Ovary (tissue), 9 donors: ENCODE data around the gene PDSS2. TPM values are rescaled to one million over a fixed set of nuclear protein-coding genes. Genes with fewer than 3 reads are reported as not detected.

Experiments
- DNase-seq, 5 donors: peaks; one replicate each; pipeline ENCODE4 v3.0.0-alpha.2; 2019 to 2020
- H3K27ac ChIP-seq, 2 donors: fragments of 200-600 bp; one replicate each; pipeline versions ENCODE4 v1.5.1 to v1.8.0; 2019 to 2022
- H3K27me3 ChIP-seq: fragments of 200-600 bp; one replicate; pipeline ENCODE4 v1.8.0; 2022
- H3K36me3 ChIP-seq: fragments of 200-600 bp; sonication (generic); one replicate; pipeline ENCODE4 v1.5.1; 2019
- H3K4me1 ChIP-seq: one replicate; pipeline ENCODE4 v1.8.1; 2013; ENCODE audit warnings: mild to moderate bottlenecking, moderate library complexity; ENCODE audit not compliant: insufficient read depth
- H3K4me3 ChIP-seq: fragments of 200-600 bp; sonication (generic); one replicate; pipeline ENCODE4 v1.5.1; 2017
- H3K9me3 ChIP-seq, 2 donors: fragments of 200-600 bp in 1 of 2; sonication (generic) in 1 of 2; one replicate each; pipeline versions ENCODE4 v1.5.1 to v1.8.1; 2013 to 2019; ENCODE audit warnings: mild to moderate bottlenecking in 1 of 2, moderate library complexity in 1 of 2
- CTCF ChIP-seq, 3 donors: fragments of 450-650 bp in 2 of 3; fragments of 200-600 bp in 1 of 3; IDR thresholded peaks; one replicate each; pipeline versions ENCODE4 v1.5.1 to v1.8.0; 2016 to 2022; ENCODE audit warnings: antibody characterized with exemption in 3 of 3, mild to moderate bottlenecking in 1 of 3
- EP300 ChIP-seq: sonication (generic); formaldehyde crosslinking; IDR thresholded peaks from one replicate; pipeline ENCODE4 v1.6.1; 2017; ENCODE audit warnings: antibody characterized with exemption
- POLR2A ChIP-seq: fragments of 450-650 bp; IDR thresholded peaks from one replicate; pipeline ENCODE4 v1.6.1; 2017; ENCODE audit warnings: antibody characterized with exemption, mild to moderate bottlenecking, moderate library complexity
- WGBS, 3 donors: extraction: QIAGEN DNeasy Blood & Tissue Kit in 1 of 3; methylation state at CpG; one replicate each; pipeline versions ENCODE4 v1.1.5 to v1.1.7; 2013 to 2017; 5-methylcytosine and 5-hydroxymethylcytosine counted together
- intact Hi-C, 4 donors: fragments of 100-400 bp; cut with DNase I; formaldehyde crosslinking; loops; one replicate each; pipeline versions ENCODE4 v1.11.0 to v1.15.1; 2022 to 2023
- polyA plus RNA-seq, 2 donors: library from polyadenylated mRNA; stranded (reverse); fragments of 200-250 nt in 1 of 2; fragments of 350-450 nt in 1 of 2; fragmentation: Illumina TruSeq in 1 of 2; extraction: RNeasy Lipid Tissue Mini Kit (QIAGEN cat#74804) in 1 of 2; gene quantifications; one replicate each; pipeline ENCODE4 v1.2.3, GENCODE V29; 2013 to 2014
- total RNA-seq, 7 donors: library from RNA; depleted of rRNA in 2 of 7; stranded (reverse); fragments of >200 nt in 2 of 7; fragmentation: NEBNext Ultra II Directional in 3 of 7; extraction: Animal tissue kit (Norgen Biotek cat#: 25700) in 3 of 7; gene quantifications; one replicate each; pipeline versions ENCODE4 v1.1.0 to v1.2.4, GENCODE V29; 2016 to 2023
- donor health status: DM: no; HTN: no; CAD: no; lungs with moderate emphysema.
- donor health status: DM: no; HTN: no; CAD: no.
- donor health status: Bipolar disorder and iron deficiency.
- donor health status: DM: yes; HTN: yes; CAD: no.
- donor health status: DM: no; HTN: no; CAD: no.
- donor health status: DM: yes; HTN: yes; CAD: no.

Gene PDSS2
- total and polyA plus RNA-seq, 9 donors: 8.2 to 17.5 (median 12.0) TPM

GRCh38 chr6:107348224-107348623 is 111.1 kb downstream of the PDSS2 start:
- H3K9me3 ChIP-seq: no peaks in the 10 kb centered on the region
- no peaks in the 10 kb centered on the region for H3K4me1 ChIP-seq
- DNase-seq: no peak
- H3K4me3 ChIP-seq: no peak overlapping the region
- no peaks in the 10 kb centered on the region for H3K36me3 ChIP-seq
- TF ChIP-seq CTCF (IDR thresholded peaks at IDR 0.05) (no peak), POLR2A (no peak), EP300 (no peak)
- 93 to 97% (median 96%) methylated on average over 1 of the region's 1 CpG for WGBS, 3 donors
- intact Hi-C loops: no loop called here
- H3K27ac ChIP-seq: no peak overlapping the region
- no peaks in the 10 kb centered on the region for H3K27me3 ChIP-seq

- no peaks in the 10 kb centered on the region for H3K4me1 ChIP-seq
- intact Hi-C loops: no loop called here
- no peak overlapping the region for H3K4me3 ChIP-seq
- no peak for DNase-seq
- no peaks in the 10 kb centered on the region for H3K9me3 ChIP-seq
- H3K36me3 ChIP-seq: no peaks in the 10 kb centered on the region
- H3K27ac ChIP-seq: no peak overlapping the region
- H3K27me3 ChIP-seq: no peaks in the 10 kb centered on the region
- no peak for TF ChIP-seq EP300
- no peak for TF ChIP-seq CTCF (IDR thresholded peaks at IDR 0.05)
- no peak for TF ChIP-seq POLR2A
Observed at GRCh38 chr6:107345393-107345792, 114.0 kb downstream of the PDSS2 start.

GRCh38 chr6:107344981-107345380 is 114.4 kb downstream of the PDSS2 start:
- no peak overlapping the region for H3K27ac ChIP-seq
- WGBS, 3 donors: 93% methylated on average over 2 of the region's 2 CpGs
- H3K9me3 ChIP-seq: no peaks in the 10 kb centered on the region
- no peak overlapping the region for H3K4me3 ChIP-seq
- no peak for DNase-seq
- no peaks in the 10 kb centered on the region for H3K27me3 ChIP-seq
- intact Hi-C loops: no loop called here
- no peaks in the 10 kb centered on the region for H3K4me1 ChIP-seq
- H3K36me3 ChIP-seq: no peaks in the 10 kb centered on the region
- TF ChIP-seq POLR2A (no peak), EP300 (no peak), CTCF (IDR thresholded peaks at IDR 0.05) (no peak)

- no peak for DNase-seq
- H3K9me3 ChIP-seq: no peaks in the 10 kb centered on the region
- no peak overlapping the region for H3K4me3 ChIP-seq
- H3K27me3 ChIP-seq: no peaks in the 10 kb centered on the region
- no peaks in the 10 kb centered on the region for H3K4me1 ChIP-seq
- intact Hi-C loops: no loop called here
- H3K27ac ChIP-seq: no peak overlapping the region
- no peak for TF ChIP-seq CTCF (IDR thresholded peaks at IDR 0.05)
- whole genome bisulfite sequencing, 3 donors: 77 to 84% (median 80%) methylated on average over 2 of the region's 2 CpGs
- H3K36me3 ChIP-seq: no peaks in the 10 kb centered on the region
Observed at GRCh38 chr6:107344383-107344782, 115.0 kb downstream of the PDSS2 start.

GRCh38 chr6:107342144-107342543 is 117.2 kb downstream of the PDSS2 start:
- H3K4me3 ChIP-seq: no peak overlapping the region
- no peak overlapping the region for H3K27ac ChIP-seq
- H3K9me3 ChIP-seq: no peaks in the 10 kb centered on the region
- WGBS, 3 donors: 92 to 96% (median 96%) methylated on average over 2 of the region's 2 CpGs
- no peak for TF ChIP-seq POLR2A
- no peak for TF ChIP-seq EP300
- no peak for TF ChIP-seq CTCF (IDR thresholded peaks at IDR 0.05)
- H3K4me1 ChIP-seq: no peaks in the 10 kb centered on the region
- H3K27me3 ChIP-seq: no peaks in the 10 kb centered on the region
- no peaks in the 10 kb centered on the region for H3K36me3 ChIP-seq
- no peak for DNase-seq
- intact Hi-C loops: no loop called here
